HepG2 (cell line): Measurements from ENCODE around the gene ADARB2. TPM values are rescaled to one million over a fixed set of nuclear protein-coding genes. Genes with fewer than 3 reads are reported as not detected.

ENCODE experiments used
- CCAR2 ChIP-seq: fragments of 200-400 bp; formaldehyde crosslinking; optimal IDR thresholded peaks from 2 replicates; pipeline ENCODE3; 2018; ENCODE audit warnings: low read depth, mild to moderate bottlenecking, low read length, moderate library complexity
- ELF1 ChIP-seq: sonication (generic); formaldehyde crosslinking; IDR thresholded peaks from 2 replicates; pipeline ENCODE4 v1.4.0; 2020; ENCODE audit warnings: missing genetic modification reagents
- ZNF292 ChIP-seq: sonication (generic); formaldehyde crosslinking; IDR thresholded peaks from 2 replicates; pipeline ENCODE4 v1.8.1; 2022; ENCODE audit warnings: mild to moderate bottlenecking, low read depth, missing genetic modification reagents, borderline replicate concordance
- ZNF660 ChIP-seq: sonication (generic); formaldehyde crosslinking; IDR thresholded peaks from 2 replicates; pipeline ENCODE4 v1.5.1; 2020; ENCODE audit warnings: mild to moderate bottlenecking, low read depth, missing genetic modification reagents, borderline replicate concordance
- polyA plus RNA-seq, 8 experiments: library from polyadenylated mRNA; depleted of rRNA in 3 of 8; stranded (reverse) in 7 of 8; unstranded in 1 of 8; fragments of >200 nt; fragmentation: Illumina TruSeq in 4 of 8; extraction: Trizol in 4 of 8; gene quantifications; 2 replicates each; pipeline versions ENCODE4 v1.2.1 to v1.2.3, GENCODE V29; 2011 to 2016; ENCODE audit warnings: low read depth in 4 of 8, missing spikeins in 1 of 8, mixed read lengths in 1 of 8; ENCODE audit not compliant: insufficient read depth in 1 of 8
- total RNA-seq, 5 experiments: library from RNA; depleted of rRNA; stranded (reverse); fragments of >200 nt; fragmentation: Illumina TruSeq; extraction: Trizol; gene quantifications; 2 replicates each; pipeline ENCODE4 v1.2.3, GENCODE V29; 2016; ENCODE audit warnings: low read depth in 1 of 5
- TF ChIP-seq, protein P1 (sequence below): sonication (generic); formaldehyde crosslinking; IDR thresholded peaks from 2 replicates; pipeline ENCODE4 v1.5.1; 2020; ENCODE audit warnings: mild to moderate bottlenecking, missing genetic modification reagents, moderate library complexity
- TF ChIP-seq, protein P2 (sequence below): sonication (generic); formaldehyde crosslinking; IDR thresholded peaks from 2 replicates; pipeline ENCODE4 v1.9.0; 2021; ENCODE audit warnings: mild to moderate bottlenecking, missing genetic modification reagents
- TF ChIP-seq, protein P3 (sequence below): sonication (generic); formaldehyde crosslinking; IDR thresholded peaks from 2 replicates; pipeline ENCODE4 v1.4.0; 2020; ENCODE audit warnings: missing genetic modification reagents

The ADARB2 gene
- total and polyA plus RNA-seq, 2 of the 13 experiments (the other 11 are each of a cell fraction or from before 2014, with no cell fraction given): not detected

DNA sequence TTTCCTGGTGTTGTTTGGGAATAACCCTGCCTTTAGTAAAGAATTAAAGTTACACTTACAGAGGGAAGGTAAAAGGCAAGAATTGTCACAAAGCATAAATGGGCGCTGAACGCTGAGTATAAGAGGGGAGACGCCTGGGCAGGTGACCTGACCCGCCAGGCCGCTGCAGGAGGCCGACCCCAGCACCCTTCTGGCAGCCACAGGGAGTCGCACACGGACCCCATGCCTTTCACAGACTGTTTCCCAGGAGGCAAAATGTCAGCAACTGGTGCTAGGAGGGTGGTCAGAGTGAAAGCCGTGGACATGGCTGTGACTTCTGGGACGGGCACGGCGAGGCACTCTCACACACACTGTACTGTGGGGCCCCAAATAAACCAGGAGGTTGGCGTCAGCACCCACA lies 392.9 kb downstream of the ADARB2 start (continued):
- TF ChIP-seq, protein P1, sequence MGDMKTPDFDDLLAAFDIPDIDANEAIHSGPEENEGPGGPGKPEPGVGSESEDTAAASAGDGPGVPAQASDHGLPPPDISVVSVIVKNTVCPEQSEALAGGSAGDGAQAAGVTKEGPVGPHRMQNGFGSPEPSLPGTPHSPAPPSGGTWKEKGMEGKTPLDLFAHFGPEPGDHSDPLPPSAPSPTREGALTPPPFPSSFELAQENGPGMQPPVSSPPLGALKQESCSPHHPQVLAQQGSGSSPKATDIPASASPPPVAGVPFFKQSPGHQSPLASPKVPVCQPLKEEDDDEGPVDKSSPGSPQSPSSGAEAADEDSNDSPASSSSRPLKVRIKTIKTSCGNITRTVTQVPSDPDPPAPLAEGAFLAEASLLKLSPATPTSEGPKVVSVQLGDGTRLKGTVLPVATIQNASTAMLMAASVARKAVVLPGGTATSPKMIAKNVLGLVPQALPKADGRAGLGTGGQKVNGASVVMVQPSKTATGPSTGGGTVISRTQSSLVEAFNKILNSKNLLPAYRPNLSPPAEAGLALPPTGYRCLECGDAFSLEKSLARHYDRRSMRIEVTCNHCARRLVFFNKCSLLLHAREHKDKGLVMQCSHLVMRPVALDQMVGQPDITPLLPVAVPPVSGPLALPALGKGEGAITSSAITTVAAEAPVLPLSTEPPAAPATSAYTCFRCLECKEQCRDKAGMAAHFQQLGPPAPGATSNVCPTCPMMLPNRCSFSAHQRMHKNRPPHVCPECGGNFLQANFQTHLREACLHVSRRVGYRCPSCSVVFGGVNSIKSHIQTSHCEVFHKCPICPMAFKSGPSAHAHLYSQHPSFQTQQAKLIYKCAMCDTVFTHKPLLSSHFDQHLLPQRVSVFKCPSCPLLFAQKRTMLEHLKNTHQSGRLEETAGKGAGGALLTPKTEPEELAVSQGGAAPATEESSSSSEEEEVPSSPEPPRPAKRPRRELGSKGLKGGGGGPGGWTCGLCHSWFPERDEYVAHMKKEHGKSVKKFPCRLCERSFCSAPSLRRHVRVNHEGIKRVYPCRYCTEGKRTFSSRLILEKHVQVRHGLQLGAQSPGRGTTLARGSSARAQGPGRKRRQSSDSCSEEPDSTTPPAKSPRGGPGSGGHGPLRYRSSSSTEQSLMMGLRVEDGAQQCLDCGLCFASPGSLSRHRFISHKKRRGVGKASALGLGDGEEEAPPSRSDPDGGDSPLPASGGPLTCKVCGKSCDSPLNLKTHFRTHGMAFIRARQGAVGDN (CRISPR knock-in tag): no peak
- TF ChIP-seq ZNF660 (CRISPR knock-in tag): no peak
- TF ChIP-seq ZNF292 (CRISPR knock-in tag): no peak
- no peak for TF ChIP-seq CCAR2
- TF ChIP-seq, protein P2, sequence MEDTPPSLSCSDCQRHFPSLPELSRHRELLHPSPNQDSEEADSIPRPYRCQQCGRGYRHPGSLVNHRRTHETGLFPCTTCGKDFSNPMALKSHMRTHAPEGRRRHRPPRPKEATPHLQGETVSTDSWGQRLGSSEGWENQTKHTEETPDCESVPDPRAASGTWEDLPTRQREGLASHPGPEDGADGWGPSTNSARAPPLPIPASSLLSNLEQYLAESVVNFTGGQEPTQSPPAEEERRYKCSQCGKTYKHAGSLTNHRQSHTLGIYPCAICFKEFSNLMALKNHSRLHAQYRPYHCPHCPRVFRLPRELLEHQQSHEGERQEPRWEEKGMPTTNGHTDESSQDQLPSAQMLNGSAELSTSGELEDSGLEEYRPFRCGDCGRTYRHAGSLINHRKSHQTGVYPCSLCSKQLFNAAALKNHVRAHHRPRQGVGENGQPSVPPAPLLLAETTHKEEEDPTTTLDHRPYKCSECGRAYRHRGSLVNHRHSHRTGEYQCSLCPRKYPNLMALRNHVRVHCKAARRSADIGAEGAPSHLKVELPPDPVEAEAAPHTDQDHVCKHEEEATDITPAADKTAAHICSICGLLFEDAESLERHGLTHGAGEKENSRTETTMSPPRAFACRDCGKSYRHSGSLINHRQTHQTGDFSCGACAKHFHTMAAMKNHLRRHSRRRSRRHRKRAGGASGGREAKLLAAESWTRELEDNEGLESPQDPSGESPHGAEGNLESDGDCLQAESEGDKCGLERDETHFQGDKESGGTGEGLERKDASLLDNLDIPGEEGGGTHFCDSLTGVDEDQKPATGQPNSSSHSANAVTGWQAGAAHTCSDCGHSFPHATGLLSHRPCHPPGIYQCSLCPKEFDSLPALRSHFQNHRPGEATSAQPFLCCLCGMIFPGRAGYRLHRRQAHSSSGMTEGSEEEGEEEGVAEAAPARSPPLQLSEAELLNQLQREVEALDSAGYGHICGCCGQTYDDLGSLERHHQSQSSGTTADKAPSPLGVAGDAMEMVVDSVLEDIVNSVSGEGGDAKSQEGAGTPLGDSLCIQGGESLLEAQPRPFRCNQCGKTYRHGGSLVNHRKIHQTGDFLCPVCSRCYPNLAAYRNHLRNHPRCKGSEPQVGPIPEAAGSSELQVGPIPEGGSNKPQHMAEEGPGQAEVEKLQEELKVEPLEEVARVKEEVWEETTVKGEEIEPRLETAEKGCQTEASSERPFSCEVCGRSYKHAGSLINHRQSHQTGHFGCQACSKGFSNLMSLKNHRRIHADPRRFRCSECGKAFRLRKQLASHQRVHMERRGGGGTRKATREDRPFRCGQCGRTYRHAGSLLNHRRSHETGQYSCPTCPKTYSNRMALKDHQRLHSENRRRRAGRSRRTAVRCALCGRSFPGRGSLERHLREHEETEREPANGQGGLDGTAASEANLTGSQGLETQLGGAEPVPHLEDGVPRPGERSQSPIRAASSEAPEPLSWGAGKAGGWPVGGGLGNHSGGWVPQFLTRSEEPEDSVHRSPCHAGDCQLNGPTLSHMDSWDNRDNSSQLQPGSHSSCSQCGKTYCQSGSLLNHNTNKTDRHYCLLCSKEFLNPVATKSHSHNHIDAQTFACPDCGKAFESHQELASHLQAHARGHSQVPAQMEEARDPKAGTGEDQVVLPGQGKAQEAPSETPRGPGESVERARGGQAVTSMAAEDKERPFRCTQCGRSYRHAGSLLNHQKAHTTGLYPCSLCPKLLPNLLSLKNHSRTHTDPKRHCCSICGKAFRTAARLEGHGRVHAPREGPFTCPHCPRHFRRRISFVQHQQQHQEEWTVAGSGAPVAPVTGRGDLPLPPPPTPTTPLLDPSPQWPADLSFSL: no peak
- TF ChIP-seq, protein P3, sequence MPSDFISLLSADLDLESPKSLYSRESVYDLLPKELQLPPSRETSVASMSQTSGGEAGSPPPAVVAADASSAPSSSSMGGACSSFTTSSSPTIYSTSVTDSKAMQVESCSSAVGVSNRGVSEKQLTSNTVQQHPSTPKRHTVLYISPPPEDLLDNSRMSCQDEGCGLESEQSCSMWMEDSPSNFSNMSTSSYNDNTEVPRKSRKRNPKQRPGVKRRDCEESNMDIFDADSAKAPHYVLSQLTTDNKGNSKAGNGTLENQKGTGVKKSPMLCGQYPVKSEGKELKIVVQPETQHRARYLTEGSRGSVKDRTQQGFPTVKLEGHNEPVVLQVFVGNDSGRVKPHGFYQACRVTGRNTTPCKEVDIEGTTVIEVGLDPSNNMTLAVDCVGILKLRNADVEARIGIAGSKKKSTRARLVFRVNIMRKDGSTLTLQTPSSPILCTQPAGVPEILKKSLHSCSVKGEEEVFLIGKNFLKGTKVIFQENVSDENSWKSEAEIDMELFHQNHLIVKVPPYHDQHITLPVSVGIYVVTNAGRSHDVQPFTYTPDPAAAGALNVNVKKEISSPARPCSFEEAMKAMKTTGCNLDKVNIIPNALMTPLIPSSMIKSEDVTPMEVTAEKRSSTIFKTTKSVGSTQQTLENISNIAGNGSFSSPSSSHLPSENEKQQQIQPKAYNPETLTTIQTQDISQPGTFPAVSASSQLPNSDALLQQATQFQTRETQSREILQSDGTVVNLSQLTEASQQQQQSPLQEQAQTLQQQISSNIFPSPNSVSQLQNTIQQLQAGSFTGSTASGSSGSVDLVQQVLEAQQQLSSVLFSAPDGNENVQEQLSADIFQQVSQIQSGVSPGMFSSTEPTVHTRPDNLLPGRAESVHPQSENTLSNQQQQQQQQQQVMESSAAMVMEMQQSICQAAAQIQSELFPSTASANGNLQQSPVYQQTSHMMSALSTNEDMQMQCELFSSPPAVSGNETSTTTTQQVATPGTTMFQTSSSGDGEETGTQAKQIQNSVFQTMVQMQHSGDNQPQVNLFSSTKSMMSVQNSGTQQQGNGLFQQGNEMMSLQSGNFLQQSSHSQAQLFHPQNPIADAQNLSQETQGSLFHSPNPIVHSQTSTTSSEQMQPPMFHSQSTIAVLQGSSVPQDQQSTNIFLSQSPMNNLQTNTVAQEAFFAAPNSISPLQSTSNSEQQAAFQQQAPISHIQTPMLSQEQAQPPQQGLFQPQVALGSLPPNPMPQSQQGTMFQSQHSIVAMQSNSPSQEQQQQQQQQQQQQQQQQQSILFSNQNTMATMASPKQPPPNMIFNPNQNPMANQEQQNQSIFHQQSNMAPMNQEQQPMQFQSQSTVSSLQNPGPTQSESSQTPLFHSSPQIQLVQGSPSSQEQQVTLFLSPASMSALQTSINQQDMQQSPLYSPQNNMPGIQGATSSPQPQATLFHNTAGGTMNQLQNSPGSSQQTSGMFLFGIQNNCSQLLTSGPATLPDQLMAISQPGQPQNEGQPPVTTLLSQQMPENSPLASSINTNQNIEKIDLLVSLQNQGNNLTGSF (CRISPR knock-in tag): no peak
- no peak for TF ChIP-seq ELF1 (CRISPR knock-in tag)
